ENCODE data around the gene PRKACB.

PRKACB gene

GRCh38 chr1:84280912-84281311, 136.8 kb downstream of the PRKACB start:
- TF ChIP-seq POLR2A (IDR thresholded peaks at IDR 0.05; ENCODE audit: low read length), result no peak
- no peak for DNase-seq

GRCh38 chr1:84282780-84283333, 138.8 kb downstream of the PRKACB start:
- TF ChIP-seq GATA1 (IDR thresholded peaks at IDR 0.05; ENCODE audit: low read depth, low read length) (no peak), POLR2A (IDR thresholded peaks at IDR 0.05; ENCODE audit: low read length) (no peak)
- DNase-seq, result no peak

GRCh38 chr1:84283381-84283780, 139.3 kb downstream of the PRKACB start:
- no peak for DNase-seq
- no peak for TF ChIP-seq POLR2A (IDR thresholded peaks at IDR 0.05; ENCODE audit: low read length)
- TF ChIP-seq GATA1 (IDR thresholded peaks at IDR 0.05; ENCODE audit: low read depth, low read length), result no peak

GRCh38 chr1:84286071-84286470, 142.0 kb downstream of the PRKACB start:
- TF ChIP-seq POLR2A (IDR thresholded peaks at IDR 0.05; ENCODE audit: low read length) (no peak), GATA1 (IDR thresholded peaks at IDR 0.05; ENCODE audit: low read depth, low read length) (no peak)
- DNase-seq, result no peak

GRCh38 chr1:84287389-84287788, 143.3 kb downstream of the PRKACB start:
- peak in 1 of 2 experiments; percentile 18 for DNase-seq
